AG04449 (cell line): ENCODE measurements around the gene SYTL1.

ENCODE experiments used
- CTCF ChIA-PET: fragments of 350-600 bp; formaldehyde crosslinking; extraction: SDS; loops from one replicate; lab custom pipeline; 2021; ENCODE audit warnings: antibody characterized with exemption; lab: Yijun Ruan, JAX
- POLR2A ChIA-PET: fragments of 400-600, 350-600 bp; formaldehyde crosslinking; extraction: SDS; loops from one replicate; lab custom pipeline; 2020; ENCODE audit warnings: antibody characterized with exemption, inconsistent platforms; lab: Yijun Ruan, JAX
- DNase-seq: peaks from one replicate; pipeline ENCODE4 v3.0.0-alpha.2; 2010; ENCODE audit warnings: low read depth, low spot score
- H3K4me3 ChIP-seq: 2 replicates; pipeline ENCODE4 v1.5.1; 2011; ENCODE audit warnings: low read depth, mild to moderate bottlenecking, control low read depth, low read length
- CTCF ChIP-seq: IDR thresholded peaks from one replicate; pipeline ENCODE4 v1.5.1; 2011; ENCODE audit warnings: mild to moderate bottlenecking, moderate library complexity, low read length, control low read depth, inconsistent platforms; ENCODE audit not compliant: insufficient read depth; ENCODE audit errors: missing control alignments

Gene SYTL1

DNA sequence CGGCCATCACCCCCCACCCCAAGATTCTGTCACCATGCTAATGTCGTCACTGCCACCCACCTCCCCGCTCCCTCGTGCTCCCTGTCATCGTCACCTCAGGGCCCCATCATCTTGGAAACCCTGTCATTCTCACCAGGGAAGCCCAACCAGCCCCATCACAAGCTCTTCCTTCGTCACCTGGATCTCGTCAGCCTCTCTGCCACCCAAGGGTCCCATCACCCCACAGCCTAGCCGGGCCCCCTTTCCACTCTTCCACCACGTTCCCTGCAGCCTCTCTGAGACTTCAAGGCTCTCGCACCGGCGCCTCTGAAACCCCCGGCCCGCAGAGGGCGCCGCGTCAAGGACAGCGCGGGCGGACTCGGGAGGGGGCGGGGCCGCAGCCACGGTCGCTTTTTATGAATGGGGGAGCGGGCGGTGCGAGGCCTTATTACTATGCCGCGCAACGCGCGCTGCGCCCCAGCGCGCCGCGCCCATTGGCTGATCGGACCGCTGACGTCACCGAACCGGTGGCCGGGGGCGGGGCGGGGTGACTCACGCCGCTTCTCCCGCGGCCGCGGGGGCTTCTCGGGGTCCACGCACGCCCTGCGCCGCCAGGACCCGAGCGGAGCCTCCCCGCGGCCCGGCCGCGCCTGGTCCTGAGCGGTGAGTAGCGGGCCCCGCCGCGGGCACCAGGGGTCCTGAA, 50.4 kb downstream of the SYTL1 start, which contains the start of gene GPR3:
GPR3 (plus strand) TSS at position 527 of the 682 bp plus-strand sequence. CDS start 1,177 bp downstream, outside the sequence.
- ChIA-PET POLR2A (no interaction called here), CTCF (interaction anchor here (1.0 to 15.9 kb wide), 25 partner anchors 10 to 348 kb away, joined by 3 to 442 read pairs (median 8); partner anchors contain the start of genes CD164L2 and MAP3K6)
- DNase-seq: no peak
- H3K4me3 ChIP-seq: peak within 1 kb of the TSS; percentile 71
- peak; percentile 83 for TF ChIP-seq CTCF

DNA sequence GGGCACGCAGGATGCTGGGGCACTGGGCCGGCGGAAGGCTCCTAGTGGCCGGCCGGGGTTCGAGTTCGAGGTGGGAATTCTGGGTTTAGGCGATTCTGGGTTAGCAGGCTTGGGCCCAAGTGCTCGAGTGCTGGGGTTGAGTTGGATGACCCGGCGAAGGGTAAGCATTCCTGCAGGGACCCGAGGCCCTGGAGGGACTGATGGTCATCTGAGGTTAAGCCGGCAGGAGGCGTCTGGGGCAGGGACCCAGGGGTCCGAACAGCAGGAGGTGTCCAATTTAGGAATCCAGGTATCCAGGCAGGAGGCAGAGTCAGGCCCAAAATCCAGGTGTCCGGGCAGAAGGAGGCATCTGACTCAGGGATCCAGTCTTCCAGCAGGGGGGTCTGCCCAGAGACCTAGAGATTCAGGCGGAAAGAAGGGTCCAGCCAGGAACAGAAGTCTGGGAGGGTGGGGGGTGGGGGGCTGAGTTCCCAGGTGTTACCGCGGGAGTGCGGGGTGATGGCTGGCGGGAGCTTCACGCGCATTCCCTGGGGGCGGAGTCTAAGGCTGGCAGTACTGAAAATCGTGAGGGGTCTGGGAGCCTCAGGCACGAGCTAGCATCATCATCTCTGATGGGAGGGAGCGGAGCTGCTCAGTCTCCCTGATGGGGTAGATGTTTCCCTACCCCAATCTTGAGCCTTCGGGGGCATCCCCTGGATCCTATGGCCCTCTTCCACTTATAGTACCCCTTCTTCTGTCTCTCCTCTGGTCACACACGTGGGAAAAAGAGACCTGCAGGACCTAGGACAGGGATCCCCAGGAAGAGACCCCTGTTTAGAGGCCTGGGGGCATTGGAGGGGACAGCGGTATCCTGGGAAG, 51.2 kb downstream of the SYTL1 start:
- peak overlapping the region; percentile 71 for H3K4me3 ChIP-seq
- DNase-seq: no peak
- TF ChIP-seq CTCF: no peak
- POLR2A ChIA-PET: no interaction called here
- CTCF ChIA-PET: interaction anchor here (0.6 to 15.7 kb wide), 11 partner anchors 11 to 293 kb away, joined by 3 to 671 read pairs (median 3); partner anchors contain the start of genes AHDC1 and MAP3K6

- DNase-seq: no peak
- POLR2A ChIA-PET: no interaction called here
- CTCF ChIA-PET: interaction anchor here (0.6 to 15.7 kb wide), 13 partner anchors 10 to 349 kb away, joined by 3 to 671 read pairs (median 23); partner anchors contain the start of genes AHDC1 and MAP3K6
Measured at GRCh38 chr1:27393641-27394281, 51.9 kb downstream of the SYTL1 start.

GRCh38 chr1:27394282-27394658, 52.4 kb downstream of the SYTL1 start:
- ChIA-PET CTCF (interaction anchor here (0.8 to 15.7 kb wide), 35 partner anchors 7 to 350 kb away, joined by 3 to 671 read pairs (median 9); partner anchors contain the start of genes AHDC1, CD164L2, IFI6 and MAP3K6), POLR2A (interaction anchor here (2.1 kb wide), 1 partner anchor 94 kb away, joined by 17 read pairs; no protein-coding TSS in a partner anchor)
- no peak overlapping the region for H3K4me3 ChIP-seq
- no peak for DNase-seq
- no peak for TF ChIP-seq CTCF

More at GRCh38 chr1:27393641-27394281, 51.9 kb downstream of the SYTL1 start:
- H3K4me3 ChIP-seq: no peak overlapping the region
- no peak for TF ChIP-seq CTCF

DNA sequence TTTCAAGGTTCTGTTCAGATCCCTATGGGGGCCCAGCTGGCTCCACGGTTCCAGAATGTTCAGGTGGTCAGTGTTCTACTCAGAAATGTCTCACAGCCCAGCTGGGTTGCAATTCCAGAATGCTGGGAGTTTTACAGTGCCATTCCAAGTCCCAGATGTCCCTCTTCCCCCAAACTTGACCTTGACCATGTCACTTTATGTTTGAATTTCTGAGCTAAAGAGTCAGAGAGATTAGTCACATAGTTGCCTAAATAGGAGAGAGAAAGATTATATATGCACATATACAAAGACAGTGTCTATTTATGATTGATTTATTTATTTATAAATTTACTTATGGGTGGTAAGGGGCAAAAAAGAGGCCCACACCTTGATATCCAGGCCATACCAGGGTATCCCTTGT, 53.1 kb downstream of the SYTL1 start:
- TF ChIP-seq CTCF: no peak
- POLR2A ChIA-PET: interaction anchor here (0.7 to 2.4 kb wide), 4 partner anchors 10 to 94 kb away, joined by 3 to 17 read pairs (median 7); partner anchors contain the start of gene SYTL1
- no peak overlapping the region for H3K4me3 ChIP-seq
- DNase-seq: no peak
- CTCF ChIA-PET: interaction anchor here (0.8 to 15.7 kb wide), 40 partner anchors 8 to 350 kb away, joined by 3 to 671 read pairs (median 7); partner anchors contain the start of genes AHDC1, CD164L2, IFI6 and MAP3K6
